Glomerular visceral epithelial cell (primary cell): ENCODE measurements around the gene LRIG1.

Experiments
- DNase-seq: peaks from one replicate; pipeline ENCODE4 v3.0.0-alpha.2; 2016; ENCODE audit errors: extremely low spot score

The LRIG1 gene

GRCh38 chr3:66353039-66353438 lies 147.8 kb downstream of the LRIG1 start:
- no peak for DNase-seq

GRCh38 chr3:66350601-66351000 lies 150.2 kb downstream of the LRIG1 start:
- no peak for DNase-seq

- DNase-seq, result no peak
Observed at GRCh38 chr3:66348704-66349103, 152.1 kb downstream of the LRIG1 start.

GRCh38 chr3:66344848-66345578 lies 155.8 kb downstream of the LRIG1 start:
- no peak for DNase-seq

GRCh38 chr3:66344391-66344811 lies 156.4 kb downstream of the LRIG1 start:
- no peak for DNase-seq

- DNase-seq, result no peak
Observed at GRCh38 chr3:66342717-66343356, 158.0 kb downstream of the LRIG1 start.

- no peak for DNase-seq
Observed at GRCh38 chr3:66338927-66339326, 161.9 kb downstream of the LRIG1 start.

- DNase-seq, result no peak
Observed at GRCh38 chr3:66336333-66336766, 164.5 kb downstream of the LRIG1 start.

GRCh38 chr3:66335671-66336070 lies 165.2 kb downstream of the LRIG1 start:
- no peak for DNase-seq
